Smooth muscle cell (in vitro differentiated cells): ENCODE results near the gene CEP131. TPM values are rescaled to one million over a fixed set of nuclear protein-coding genes. Genes with fewer than 3 reads are reported as not detected.

Experiments
- DNase-seq: peaks from one replicate; lab custom pipeline; 2025; ENCODE audit not compliant: unreplicated experiment; lab: John Stamatoyannopoulos, UW
- H2AFZ ChIP-seq: fragments of 200-600 bp; sonication (generic); 2 replicates; pipeline ENCODE4 v1.6.0; 2016; ENCODE audit warnings: antibody characterized with exemption, low read depth, mild to moderate bottlenecking
- H3F3A ChIP-seq: fragments of 200-600 bp; sonication (generic); 2 replicates; pipeline ENCODE4 v1.6.0; 2017; ENCODE audit warnings: antibody characterized with exemption, low read depth
- H3K27ac ChIP-seq: fragments of 200-600 bp; sonication (generic); 2 replicates; pipeline ENCODE4 v1.5.1; 2016; ENCODE audit warnings: low read depth, mild to moderate bottlenecking
- H3K27me3 ChIP-seq: fragments of 200-600 bp; sonication (generic); 2 replicates; pipeline ENCODE4 v1.6.1; 2016; ENCODE audit warnings: low read depth, mild to moderate bottlenecking
- H3K36me3 ChIP-seq: fragments of 200-600 bp; sonication (generic); 2 replicates; pipeline ENCODE4 v1.5.1; 2016; ENCODE audit warnings: low read depth
- H3K4me1 ChIP-seq: fragments of 200-600 bp; sonication (generic); 2 replicates; pipeline ENCODE4 v1.5.1; 2016; ENCODE audit warnings: low read depth
- H3K4me2 ChIP-seq: fragments of 200-600 bp; sonication (generic); 2 replicates; pipeline ENCODE4 v1.6.0; 2016; ENCODE audit warnings: mild to moderate bottlenecking
- H3K4me3 ChIP-seq: fragments of 200-600 bp; sonication (generic); 2 replicates; pipeline ENCODE4 v1.5.1; 2016; ENCODE audit warnings: mild to moderate bottlenecking
- H3K79me2 ChIP-seq: fragments of 200-600 bp; sonication (generic); 2 replicates; pipeline ENCODE4 v1.6.0; 2016; ENCODE audit warnings: low read depth, mild to moderate bottlenecking
- H3K9ac ChIP-seq: fragments of 200-600 bp; sonication (generic); 2 replicates; pipeline ENCODE4 v1.6.0; 2016; ENCODE audit warnings: low read depth
- H3K9me3 ChIP-seq: fragments of 200-600 bp; sonication (generic); replicated peaks from 2 replicates; pipeline ENCODE4 v1.5.1; 2016; ENCODE audit warnings: low read depth
- H4K20me1 ChIP-seq: fragments of 200-600 bp; sonication (generic); 2 replicates; pipeline ENCODE4 v1.6.0; 2016; ENCODE audit warnings: low read depth
- CTCF ChIP-seq: fragments of 200-600 bp; sonication (generic); IDR thresholded peaks from 2 replicates; pipeline ENCODE4 v1.5.1; 2017; ENCODE audit warnings: borderline replicate concordance, mild to moderate bottlenecking, antibody characterized with exemption; ENCODE audit not compliant: insufficient read depth, poor library complexity, severe bottlenecking
- WGBS: methylation state at CpG from one replicate; pipeline ENCODE4 v1.1.7; 2016; ENCODE audit warnings: low lambda C conversion rate; 5-methylcytosine and 5-hydroxymethylcytosine counted together
- polyA plus RNA-seq: library from polyadenylated mRNA; unstranded; fragments of >200 nt; fragmentation: Nextera tagmentation; extraction: Ambion mirVana; gene quantifications from 2 replicates; pipeline ENCODE4 v1.2.1, GENCODE V29; 2016
- total RNA-seq: library from RNA; depleted of rRNA; stranded (reverse); fragments of >200 nt; gene quantifications from 2 replicates; pipeline ENCODE4 v1.2.3, GENCODE V29; 2014

Gene CEP131
- total and polyA plus RNA-seq, 2 experiments from 2014 or later = 3.0 to 13.4 TPM

GRCh38 chr17:81181811-81182185 lies 41.0 kb downstream of the CEP131 start:
- H4K20me1 ChIP-seq = no peaks in the 10 kb centered on the region
- H3K4me3 ChIP-seq = no peak overlapping the region
- no peak overlapping the region for H3K9ac ChIP-seq
- H3F3A ChIP-seq = no peaks in the 10 kb centered on the region
- no peaks in the 10 kb centered on the region for H3K79me2 ChIP-seq
- DNase-seq = no peak
- H3K4me1 ChIP-seq = no peaks in the 10 kb centered on the region
- 96% methylated on average over 19 of the region's 19 CpGs for WGBS
- H3K27me3 ChIP-seq = no peaks in the 10 kb centered on the region
- no peak overlapping the region for H3K4me2 ChIP-seq
- no peak overlapping the region for H2AFZ ChIP-seq
- H3K27ac ChIP-seq = no peak overlapping the region
- H3K36me3 ChIP-seq = no peaks in the 10 kb centered on the region
- TF ChIP-seq CTCF = no peak
- no peaks in the 10 kb centered on the region for H3K9me3 ChIP-seq

DNA sequence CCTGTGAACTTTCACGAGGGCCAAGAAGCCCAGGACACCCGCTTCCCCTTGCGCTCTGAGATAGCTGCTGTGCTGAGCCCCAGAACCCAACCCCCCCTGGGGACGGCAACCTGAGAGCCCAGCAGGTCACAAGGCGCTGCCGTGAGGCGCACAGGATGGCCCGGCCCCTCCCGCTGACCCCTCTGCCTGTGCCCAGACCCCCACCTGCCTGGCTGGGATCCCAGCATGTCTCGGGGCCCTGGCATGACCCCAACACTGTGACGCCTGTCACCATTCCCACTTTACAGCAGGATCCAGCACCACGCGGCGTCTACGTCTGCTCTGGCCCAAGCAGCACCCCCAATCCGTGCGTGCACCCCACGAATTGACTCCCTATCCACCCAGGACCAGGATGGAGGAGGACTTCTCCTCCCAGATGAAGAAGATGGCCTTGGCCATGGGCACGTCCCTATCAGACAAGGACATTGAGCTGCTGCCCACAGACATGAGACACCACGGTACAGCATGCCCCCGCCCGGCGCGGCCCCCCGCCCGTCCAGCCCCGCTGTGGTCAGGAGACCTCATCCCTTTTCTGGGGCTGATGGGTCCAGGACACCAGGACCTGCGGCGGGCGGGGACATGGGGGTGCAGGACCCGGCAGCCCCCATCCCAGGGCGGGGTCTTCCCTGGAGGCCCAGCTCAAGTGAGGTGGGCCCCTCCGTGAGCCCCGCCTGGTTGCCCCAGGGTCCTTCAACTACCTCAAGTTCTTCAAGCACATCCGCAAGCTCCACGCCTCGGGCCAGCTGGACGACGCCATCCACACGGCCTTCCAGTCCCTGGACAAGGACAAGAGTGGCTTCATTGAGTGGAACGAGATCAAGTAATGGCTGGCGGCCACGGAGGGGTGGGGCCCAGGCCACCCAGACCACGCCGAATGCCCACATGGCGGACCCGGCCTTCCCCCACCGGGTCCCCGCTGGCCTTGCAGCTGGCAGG lies 41.6 kb downstream of the CEP131 start:
- no peaks in the 10 kb centered on the region for H3F3A ChIP-seq
- H3K27me3 ChIP-seq = no peaks in the 10 kb centered on the region
- no peak overlapping the region for H2AFZ ChIP-seq
- WGBS = 97% methylated on average over 40 of the region's 49 CpGs
- no peak for DNase-seq
- no peaks in the 10 kb centered on the region for H3K9me3 ChIP-seq
- no peak for TF ChIP-seq CTCF
- H4K20me1 ChIP-seq = no peaks in the 10 kb centered on the region
- no peak overlapping the region for H3K4me2 ChIP-seq
- H3K9ac ChIP-seq = no peak overlapping the region
- no peaks in the 10 kb centered on the region for H3K79me2 ChIP-seq
- H3K27ac ChIP-seq = no peak overlapping the region
- H3K4me1 ChIP-seq = no peaks in the 10 kb centered on the region
- H3K36me3 ChIP-seq = no peaks in the 10 kb centered on the region
- H3K4me3 ChIP-seq = no peak overlapping the region

DNA sequence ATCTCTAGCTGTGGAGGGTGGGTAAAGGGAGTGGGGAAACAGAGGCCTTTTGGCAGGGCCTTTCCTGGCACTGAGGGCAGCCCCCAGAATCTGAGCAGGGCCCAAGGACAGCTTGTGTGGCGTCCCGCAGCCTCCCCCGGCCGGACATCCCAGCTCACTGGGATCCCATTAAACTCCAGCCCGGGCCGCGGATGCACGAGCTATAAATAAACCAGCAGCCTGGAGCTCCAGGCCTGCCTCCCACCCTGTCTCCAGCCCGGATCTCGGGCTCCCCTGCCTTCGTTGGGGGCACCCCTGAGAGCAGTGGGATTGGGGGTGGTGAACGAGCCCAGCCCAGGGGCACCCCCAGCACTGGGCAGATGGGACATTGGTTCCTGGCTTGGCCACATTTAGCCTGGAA lies 42.9 kb downstream of the CEP131 start:
- H3F3A ChIP-seq = no peaks in the 10 kb centered on the region
- no peaks in the 10 kb centered on the region for H3K36me3 ChIP-seq
- no peaks in the 10 kb centered on the region for H3K27me3 ChIP-seq
- no peaks in the 10 kb centered on the region for H4K20me1 ChIP-seq
- no peak overlapping the region for H3K4me2 ChIP-seq
- no peak for DNase-seq
- H2AFZ ChIP-seq = no peak overlapping the region
- H3K4me3 ChIP-seq = no peak overlapping the region
- 65% methylated on average over 12 of the region's 12 CpGs for WGBS
- H3K79me2 ChIP-seq = no peaks in the 10 kb centered on the region
- H3K27ac ChIP-seq = no peak overlapping the region
- peaks cover 6% of the 10 kb centered on the region for H3K9me3 ChIP-seq
- H3K9ac ChIP-seq = no peak overlapping the region
- TF ChIP-seq CTCF = no peak
- no peaks in the 10 kb centered on the region for H3K4me1 ChIP-seq

DNA sequence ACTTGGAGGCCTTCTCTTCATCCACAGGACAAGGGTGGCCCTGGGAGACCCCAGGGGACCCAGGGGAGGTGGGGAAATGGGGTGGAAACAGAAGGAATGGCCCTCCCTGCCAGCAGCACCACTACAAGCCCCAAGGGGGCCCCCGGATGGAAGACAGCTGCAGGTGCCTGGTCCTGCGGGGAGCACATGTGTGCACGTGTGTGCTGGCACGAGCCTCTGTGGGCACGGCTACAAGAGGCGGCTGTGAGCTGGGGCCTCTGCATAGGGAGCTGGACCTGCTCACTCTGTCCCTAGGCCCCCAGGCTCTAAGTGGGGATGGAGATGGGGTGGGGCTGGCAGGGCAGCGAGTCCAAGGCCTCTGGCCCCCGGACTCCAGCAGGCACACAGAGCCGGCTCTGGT lies 43.5 kb downstream of the CEP131 start:
- TF ChIP-seq CTCF = no peak
- Histone ChIP-seq H3K9ac (no peak overlapping the region), H3K36me3 (no peaks in the 10 kb centered on the region), H3K79me2 (no peaks in the 10 kb centered on the region), H3K4me1 (no peaks in the 10 kb centered on the region), H3F3A (no peaks in the 10 kb centered on the region), H2AFZ (no peak overlapping the region), H3K4me2 (no peak overlapping the region), H3K27ac (no peak overlapping the region), H3K27me3 (no peaks in the 10 kb centered on the region), H3K4me3 (no peak overlapping the region), H3K9me3 (peaks cover 6% of the 10 kb centered on the region), H4K20me1 (no peaks in the 10 kb centered on the region)
- DNase-seq = no peak
- WGBS = 93% methylated on average over 7 of the region's 9 CpGs
